OCI-LY7 (cell line): ENCODE measurements around the gene DEXI. TPM values are rescaled to one million over a fixed set of nuclear protein-coding genes. Genes with fewer than 3 reads are reported as not detected.
A peak's percentile ranks its signal among the peaks of the same experiment; 100 is the strongest.

Source experiments
- BruUV-seq: library from RNA; stranded (reverse); fragments of 400-500 nt; replicated peaks from 2 replicates; lab custom pipeline; 2021; lab: Mats Ljungman, UMichigan
- CTCF ChIA-PET: fragments of 300-600 bp; sonication (Branson Sonifier 250); formaldehyde crosslinking; loops from one replicate; lab custom pipeline; 2022; ENCODE audit warnings: antibody characterized with exemption; ENCODE audit not compliant: unreplicated experiment; lab: Charles Lee
- POLR2A ChIA-PET: fragments of 300-600 bp; sonication (Branson Sonifier 250); formaldehyde crosslinking; loops from one replicate; lab custom pipeline; 2022; ENCODE audit warnings: antibody characterized with exemption; lab: Charles Lee
- DNase-seq: peaks from one replicate; pipeline ENCODE4 v3.0.0-alpha.2; 2015; ENCODE audit warnings: low spot score
- H2AFZ ChIP-seq: fragments of 200-600 bp; sonication (generic), shearing (Covaris generic); 2 replicates; pipeline ENCODE4 v1.6.1; 2014; ENCODE audit warnings: mild to moderate bottlenecking, antibody characterized with exemption, low read length, moderate library complexity
- H3K27ac ChIP-seq: fragments of 200-600 bp; sonication (generic); 2 replicates; pipeline ENCODE4 v1.5.1; 2014; ENCODE audit warnings: mixed run types, low read depth, mild to moderate bottlenecking, moderate library complexity, low read length, inconsistent platforms; ENCODE audit not compliant: poor library complexity, severe bottlenecking
- H3K36me3 ChIP-seq: fragments of 200-600 bp; sonication (generic); 2 replicates; pipeline ENCODE4 v1.6.1; 2014; ENCODE audit warnings: mild to moderate bottlenecking, antibody characterized with exemption, low read length, moderate library complexity, mixed read lengths; ENCODE audit not compliant: insufficient read depth
- H3K4me1 ChIP-seq: fragments of 200-600 bp; sonication (generic); 2 replicates; pipeline ENCODE4 v1.5.1; 2014; ENCODE audit warnings: mild to moderate bottlenecking, low read length; ENCODE audit not compliant: insufficient read depth, poor library complexity, severe bottlenecking
- H3K4me2 ChIP-seq: fragments of 200-600 bp; sonication (generic); 2 replicates; pipeline ENCODE4 v1.6.1; 2014; ENCODE audit warnings: mild to moderate bottlenecking, low read length
- H3K4me3 ChIP-seq: fragments of 200-600 bp; sonication (generic); 2 replicates; pipeline ENCODE4 v1.5.1; 2014; ENCODE audit warnings: mild to moderate bottlenecking, low read depth, low read length; ENCODE audit not compliant: poor library complexity, severe bottlenecking
- H3K79me2 ChIP-seq: fragments of 200-600 bp; sonication (generic); 2 replicates; pipeline ENCODE4 v1.6.1; 2016; ENCODE audit warnings: low read depth, mild to moderate bottlenecking, low read length, moderate library complexity, mixed read lengths; ENCODE audit not compliant: insufficient read depth
- H3K9me2 ChIP-seq: fragments of 200-600 bp; sonication (generic); 2 replicates; pipeline ENCODE4 v1.6.1; 2016; ENCODE audit warnings: mild to moderate bottlenecking, low read length, mixed read lengths; ENCODE audit not compliant: insufficient read depth
- H3K9me3 ChIP-seq: fragments of 200-600 bp; sonication (generic); 2 replicates; pipeline ENCODE4 v1.6.1; 2014; ENCODE audit warnings: mild to moderate bottlenecking, mixed run types, low read length, mixed read lengths
- H4K20me1 ChIP-seq: fragments of 200-600 bp; sonication (generic); 2 replicates; pipeline ENCODE4 v1.6.1; 2014; ENCODE audit warnings: mild to moderate bottlenecking, antibody characterized with exemption, low read length, moderate library complexity, mixed read lengths; ENCODE audit not compliant: insufficient read depth
- CTCF ChIP-seq: fragments of 200-600 bp; sonication (generic); conservative IDR thresholded peaks from 2 replicates; pipeline ENCODE4 v1.5.1; 2014; ENCODE audit warnings: mild to moderate bottlenecking, antibody characterized with exemption, low read length, moderate library complexity, mixed read lengths
- EZH2phosphoT487 ChIP-seq: fragments of 200-600 bp; sonication (generic); IDR thresholded peaks from 2 replicates; pipeline ENCODE4 v1.6.1; 2018; ENCODE audit warnings: low read depth, borderline replicate concordance, mild to moderate bottlenecking, mixed run types, antibody characterized with exemption, low read length, moderate library complexity, mixed read lengths
- intact Hi-C: fragments of 100-400 bp; cut with micrococcal nuclease; formaldehyde crosslinking; loops from one replicate; pipeline ENCODE4 v1.10.0; 2022; ENCODE audit not compliant: unreplicated experiment
- total RNA-seq, 2 experiments: library from RNA; depleted of rRNA in 1 of 2; stranded (reverse); fragments of >200 nt in 1 of 2; shearing (Covaris generic) in 1 of 2; gene quantifications; 2 replicates each; pipeline ENCODE4 v1.2.3, GENCODE V29; 2014 to 2022

The DEXI gene
- total RNA-seq, 2 experiments from 2014 or later, result 15.1 to 17.6 TPM

- POLR2A ChIA-PET, result interaction anchor here (0.6 kb wide), 1 partner anchor 139 kb away, joined by 3 read pairs; no protein-coding TSS in a partner anchor
- TF ChIP-seq CTCF (no peak), EZH2phosphoT487 (no peak)
- no peaks in the 10 kb centered on the region for H3K79me2 ChIP-seq
Measured at GRCh38 chr16:10936272-10936984, 5.8 kb downstream of the DEXI start.

GRCh38 chr16:10935226-10935915 lies 6.9 kb downstream of the DEXI start:
- CTCF ChIA-PET, result no interaction called here
- H3K79me2 ChIP-seq, result no peaks in the 10 kb centered on the region

More at GRCh38 chr16:10936272-10936984, 5.8 kb downstream of the DEXI start:
- H3K4me3 ChIP-seq, result no peak overlapping the region
- no peak overlapping the region for H2AFZ ChIP-seq
- H3K36me3 ChIP-seq, result peaks cover 22% of the 10 kb centered on the region; the same call in 1 of the 2 replicates
- H4K20me1 ChIP-seq, result 0 out of 2 replicates have a peak, but pooled peaks cover 5% of the 10 kb centered on the region
- H3K4me2 ChIP-seq, result peak overlapping the region; percentile 1; the same call in 1 of the 2 replicates
- CTCF ChIA-PET, result no interaction called here
- H3K4me1 ChIP-seq, result peaks cover 36% of the 10 kb centered on the region
- no peak for DNase-seq
- BruUV-seq, result no TSS peak
- H3K27ac ChIP-seq, result no peak overlapping the region
- H3K9me2 ChIP-seq, result no peaks in the 10 kb centered on the region
- intact Hi-C loops, result loop anchor here (5.0 kb wide), 1 partner anchor 414 kb away; no protein-coding TSS in a partner anchor
- H3K9me3 ChIP-seq, result no peaks in the 10 kb centered on the region

More at GRCh38 chr16:10935226-10935915, 6.9 kb downstream of the DEXI start:
- DNase-seq, result no peak
- POLR2A ChIA-PET, result interaction anchor here (1.0 kb wide), 1 partner anchor 21 kb away, joined by 3 read pairs; no protein-coding TSS in a partner anchor
- Histone ChIP-seq H3K9me2 (no peaks in the 10 kb centered on the region), H3K4me3 (no peak overlapping the region), H3K9me3 (no peaks in the 10 kb centered on the region), H3K4me1 (peaks cover 29% of the 10 kb centered on the region), H3K36me3 (peaks cover 22% of the 10 kb centered on the region; the same call in 1 of the 2 replicates), H3K4me2 (no peak overlapping the region), H2AFZ (no peak overlapping the region), H4K20me1 (no peaks in the 10 kb centered on the region), H3K27ac (no peak overlapping the region)
- intact Hi-C loops, result loop anchor here (5.0 kb wide), 1 partner anchor 413 kb away; no protein-coding TSS in a partner anchor
- TF ChIP-seq CTCF (no peak), EZH2phosphoT487 (no peak)
- TSS peak; percentile 7 for BruUV-seq
